ENCODE data around the gene UBE2E2. TPM values are rescaled to one million over a fixed set of nuclear protein-coding genes. Genes with fewer than 3 reads are reported as not detected.

Gene UBE2E2
- total RNA-seq, 1 donor from 2014 or later: 85.2 TPM

DNA sequence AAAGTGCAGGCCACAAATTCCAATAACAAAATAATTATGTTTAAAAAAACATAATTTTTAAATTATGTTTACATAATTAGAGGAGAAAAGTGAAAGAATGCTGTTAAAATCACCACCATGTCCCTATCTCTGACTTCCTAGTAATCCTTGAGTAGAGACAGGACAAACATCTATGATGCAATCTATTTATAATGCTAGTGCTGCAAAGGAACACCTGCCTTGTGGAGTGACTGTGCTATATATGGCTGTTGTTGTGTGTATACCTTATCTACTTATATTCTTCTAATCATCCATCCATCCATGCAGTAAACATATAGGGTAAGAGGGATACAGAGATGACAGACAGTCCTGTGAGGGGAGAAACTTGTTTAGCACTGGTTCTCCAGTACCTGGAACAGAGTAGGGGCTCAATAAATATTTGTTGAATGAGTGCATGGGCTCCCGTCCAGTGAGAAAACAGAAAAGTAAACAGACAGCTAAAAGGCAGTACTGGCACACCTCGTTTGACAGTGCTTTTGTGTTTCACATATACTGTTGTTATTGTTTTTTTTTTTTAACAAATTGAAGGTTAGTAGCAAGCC lies 373.3 kb downstream of the UBE2E2 start:
- Mint-ChIP-seq H3K9me3 (ENCODE audit: low read depth) (peaks cover 8% of the 10 kb centered on the region), H3K27ac (ENCODE audit: unreplicated experiment) (no peak overlapping the region), H3K4me1 (ENCODE audit: low read depth) (peaks cover 42% of the 10 kb centered on the region), H3K36me3 (ENCODE audit: low read depth) (peaks cover 4% of the 10 kb centered on the region), H3K27me3 (ENCODE audit: low read depth) (no peaks in the 10 kb centered on the region), H3K4me3 (ENCODE audit: unreplicated experiment) (no peak overlapping the region)
- DNase-seq (ENCODE audit: low spot score): no peak
- TF ChIP-seq, protein P1, sequence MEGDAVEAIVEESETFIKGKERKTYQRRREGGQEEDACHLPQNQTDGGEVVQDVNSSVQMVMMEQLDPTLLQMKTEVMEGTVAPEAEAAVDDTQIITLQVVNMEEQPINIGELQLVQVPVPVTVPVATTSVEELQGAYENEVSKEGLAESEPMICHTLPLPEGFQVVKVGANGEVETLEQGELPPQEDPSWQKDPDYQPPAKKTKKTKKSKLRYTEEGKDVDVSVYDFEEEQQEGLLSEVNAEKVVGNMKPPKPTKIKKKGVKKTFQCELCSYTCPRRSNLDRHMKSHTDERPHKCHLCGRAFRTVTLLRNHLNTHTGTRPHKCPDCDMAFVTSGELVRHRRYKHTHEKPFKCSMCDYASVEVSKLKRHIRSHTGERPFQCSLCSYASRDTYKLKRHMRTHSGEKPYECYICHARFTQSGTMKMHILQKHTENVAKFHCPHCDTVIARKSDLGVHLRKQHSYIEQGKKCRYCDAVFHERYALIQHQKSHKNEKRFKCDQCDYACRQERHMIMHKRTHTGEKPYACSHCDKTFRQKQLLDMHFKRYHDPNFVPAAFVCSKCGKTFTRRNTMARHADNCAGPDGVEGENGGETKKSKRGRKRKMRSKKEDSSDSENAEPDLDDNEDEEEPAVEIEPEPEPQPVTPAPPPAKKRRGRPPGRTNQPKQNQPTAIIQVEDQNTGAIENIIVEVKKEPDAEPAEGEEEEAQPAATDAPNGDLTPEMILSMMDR (IDR thresholded peaks at IDR 0.05): no peak

DNA sequence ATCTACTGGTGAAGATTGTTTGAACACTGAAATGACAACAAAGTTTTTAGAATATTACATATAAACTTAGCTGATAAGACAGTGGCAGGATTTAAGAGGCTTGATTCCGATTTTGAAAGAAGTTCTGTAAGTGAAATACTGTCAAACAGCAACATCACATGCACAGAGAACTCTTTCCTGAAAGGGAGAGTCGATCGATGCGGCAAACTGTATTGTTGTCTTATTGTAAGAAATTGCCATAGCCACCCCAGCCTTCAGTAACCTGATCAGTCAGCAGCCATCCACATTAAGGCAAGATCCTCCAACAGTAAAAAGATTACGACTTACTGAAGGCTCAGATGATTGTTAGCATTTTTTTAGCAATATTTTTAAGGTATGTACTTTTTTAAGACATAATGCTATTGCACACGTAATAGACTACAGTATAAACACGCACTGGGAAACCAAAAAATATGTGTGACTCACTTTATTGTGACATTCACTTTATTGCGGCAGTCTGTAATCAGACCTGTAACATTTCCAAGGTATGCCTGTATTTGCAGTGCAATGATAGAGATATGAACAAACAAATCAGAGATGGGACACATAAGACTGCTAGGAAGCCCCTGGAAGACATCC lies 377.1 kb downstream of the UBE2E2 start:
- H3K27ac Mint-ChIP-seq (ENCODE audit: unreplicated experiment): no peak overlapping the region
- H3K27me3 Mint-ChIP-seq (ENCODE audit: low read depth): no peaks in the 10 kb centered on the region
- H3K4me1 Mint-ChIP-seq (ENCODE audit: low read depth): peaks cover 22% of the 10 kb centered on the region
- peaks cover 11% of the 10 kb centered on the region for H3K9me3 Mint-ChIP-seq (ENCODE audit: low read depth)
- H3K36me3 Mint-ChIP-seq (ENCODE audit: low read depth): peaks cover 6% of the 10 kb centered on the region
- no peak overlapping the region for H3K4me3 Mint-ChIP-seq (ENCODE audit: unreplicated experiment)
- no peak for DNase-seq (ENCODE audit: low spot score)
- TF ChIP-seq, protein P1 (IDR thresholded peaks at IDR 0.05): no peak

DNA sequence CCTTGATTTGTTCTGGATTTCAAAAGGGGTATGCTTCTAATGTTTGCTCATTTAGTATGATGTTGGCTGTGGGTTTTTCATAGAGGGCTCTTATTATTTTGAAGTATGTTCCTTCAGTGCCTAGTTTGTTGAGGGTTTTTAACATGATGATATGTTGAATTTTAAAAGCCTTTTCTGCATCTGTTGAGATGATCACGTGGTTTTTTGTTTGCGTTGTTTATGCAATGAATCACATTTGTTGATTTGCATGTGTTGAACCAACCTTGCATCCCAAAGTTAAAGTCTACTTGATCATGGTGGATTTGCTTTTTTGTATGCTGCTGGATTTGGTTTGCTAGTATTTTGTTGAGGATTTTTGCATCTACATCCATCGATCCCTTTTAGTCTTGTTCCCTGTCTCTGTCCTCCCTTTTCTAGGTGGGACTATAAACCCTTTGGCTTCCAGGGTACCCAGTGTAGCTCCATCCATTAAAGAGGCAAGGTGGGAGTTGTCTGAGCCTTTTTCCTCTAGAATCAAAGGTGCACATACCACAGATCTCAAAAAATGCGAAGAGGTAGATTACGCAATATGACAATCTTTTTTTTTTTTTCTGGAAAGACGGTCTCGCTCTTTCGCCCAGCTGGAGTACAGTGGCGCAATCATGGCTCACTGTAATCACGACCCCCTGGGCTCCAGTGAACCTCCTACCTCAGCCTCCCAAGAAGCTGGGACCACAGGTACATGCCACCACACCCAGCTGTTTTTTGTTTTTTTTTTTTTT lies 381.0 kb downstream of the UBE2E2 start:
- H3K9me3 Mint-ChIP-seq (ENCODE audit: low read depth): peaks cover 6% of the 10 kb centered on the region
- peaks cover 6% of the 10 kb centered on the region for H3K36me3 Mint-ChIP-seq (ENCODE audit: low read depth)
- TF ChIP-seq, protein P1 (IDR thresholded peaks at IDR 0.05): no peak
- DNase-seq (ENCODE audit: low spot score): no peak
- no peak overlapping the region for H3K27ac Mint-ChIP-seq (ENCODE audit: unreplicated experiment)
- no peak overlapping the region for H3K4me3 Mint-ChIP-seq (ENCODE audit: unreplicated experiment)
- H3K4me1 Mint-ChIP-seq (ENCODE audit: low read depth): peaks cover 7% of the 10 kb centered on the region
- H3K27me3 Mint-ChIP-seq (ENCODE audit: low read depth): no peaks in the 10 kb centered on the region

DNA sequence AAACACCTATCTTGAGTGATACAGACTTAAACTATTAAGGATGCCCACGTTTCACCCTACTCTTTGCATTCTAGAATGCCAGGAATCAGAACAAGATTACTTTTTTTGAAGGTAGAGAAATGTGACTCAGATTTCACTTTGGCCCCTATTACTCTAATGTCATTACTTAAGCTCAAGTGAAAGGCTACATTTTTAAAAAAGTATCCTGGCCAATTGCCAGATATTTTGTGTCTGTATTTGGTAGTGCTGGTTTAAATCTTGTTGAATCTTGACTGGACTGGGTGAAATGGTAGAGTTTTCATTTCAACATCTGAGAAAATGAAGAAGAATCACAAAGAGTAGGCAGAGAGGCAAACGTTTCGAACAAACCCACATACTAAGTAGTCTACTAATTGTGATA lies 384.4 kb downstream of the UBE2E2 start:
- H3K9me3 Mint-ChIP-seq (ENCODE audit: low read depth): peaks cover 6% of the 10 kb centered on the region
- no peak overlapping the region for H3K4me3 Mint-ChIP-seq (ENCODE audit: unreplicated experiment)
- H3K27me3 Mint-ChIP-seq (ENCODE audit: low read depth): no peaks in the 10 kb centered on the region
- H3K4me1 Mint-ChIP-seq (ENCODE audit: low read depth): peaks cover 11% of the 10 kb centered on the region
- H3K27ac Mint-ChIP-seq (ENCODE audit: unreplicated experiment): no peak overlapping the region
- DNase-seq (ENCODE audit: low spot score): no peak
- H3K36me3 Mint-ChIP-seq (ENCODE audit: low read depth): peaks cover 8% of the 10 kb centered on the region
- TF ChIP-seq, protein P1 (IDR thresholded peaks at IDR 0.05): no peak

DNA sequence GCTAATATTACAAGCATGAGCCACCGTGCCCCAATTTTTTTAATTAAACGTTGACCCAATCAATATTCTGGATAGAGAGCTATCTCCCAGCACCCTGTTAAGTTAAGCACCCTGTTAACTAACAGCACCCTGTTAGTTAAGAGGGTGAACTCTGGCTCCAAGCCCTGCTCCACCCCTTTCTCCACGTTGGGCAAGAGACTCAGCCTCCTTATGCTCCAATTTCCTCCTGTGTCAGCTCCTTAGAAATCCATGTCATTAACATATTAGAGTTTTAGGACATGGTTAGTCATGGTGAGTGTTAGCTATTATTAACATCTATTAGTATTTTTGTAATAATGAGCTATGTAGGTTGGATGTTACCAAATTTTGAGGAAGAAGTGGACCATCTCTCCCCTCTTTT lies 385.4 kb downstream of the UBE2E2 start:
- Mint-ChIP-seq H3K4me1 (ENCODE audit: low read depth) (peaks cover 11% of the 10 kb centered on the region), H3K27me3 (ENCODE audit: low read depth) (no peaks in the 10 kb centered on the region), H3K36me3 (ENCODE audit: low read depth) (peaks cover 8% of the 10 kb centered on the region), H3K9me3 (ENCODE audit: low read depth) (peaks cover 5% of the 10 kb centered on the region), H3K27ac (ENCODE audit: unreplicated experiment) (no peak overlapping the region), H3K4me3 (ENCODE audit: unreplicated experiment) (no peak overlapping the region)
- DNase-seq (ENCODE audit: low spot score): no peak
- TF ChIP-seq, protein P1 (IDR thresholded peaks at IDR 0.05): no peak

All from chondrocyte (in vitro differentiated cells).